Progenitor cell of endocrine pancreas (in vitro differentiated cells): ENCODE measurements around the gene PRDM16. TPM values are rescaled to one million over a fixed set of nuclear protein-coding genes. Genes with fewer than 3 reads are reported as not detected.

Experiments used
- DNase-seq: peaks from one replicate; pipeline ENCODE4 v3.0.0; 2021; ENCODE audit warnings: low spot score; ENCODE audit not compliant: unreplicated experiment
- H3K27ac Mint-ChIP-seq: 2 replicates; pipeline ENCODE4 v1.8.0; 2021; ENCODE audit warnings: mild to moderate bottlenecking, moderate library complexity, mixed read lengths
- H3K27me3 Mint-ChIP-seq: 2 replicates; pipeline ENCODE4 v1.8.0; 2021; ENCODE audit warnings: mixed read lengths
- H3K36me3 Mint-ChIP-seq: 2 replicates; pipeline ENCODE4 v1.8.0; 2022; ENCODE audit warnings: mixed read lengths; ENCODE audit not compliant: insufficient read depth
- H3K4me1 Mint-ChIP-seq: 2 replicates; pipeline ENCODE4 v1.8.0; 2021; ENCODE audit warnings: low read depth, mixed read lengths
- H3K4me3 Mint-ChIP-seq: 2 replicates; pipeline ENCODE4 v1.8.0; 2021; ENCODE audit warnings: low read depth, mild to moderate bottlenecking, moderate library complexity, mixed read lengths
- H3K9me3 Mint-ChIP-seq: 2 replicates; pipeline ENCODE4 v1.8.0; 2021; ENCODE audit warnings: low read depth, mixed read lengths
- CTCF ChIP-seq: fragments of 200-600 bp; sonication (generic); IDR thresholded peaks from one replicate; pipeline ENCODE4 v1.5.0; 2021; ENCODE audit warnings: antibody characterized with exemption, mild to moderate bottlenecking; ENCODE audit not compliant: unreplicated experiment
- total RNA-seq: library from RNA; stranded (reverse); gene quantifications from 2 replicates; pipeline ENCODE4 v1.2.1, GENCODE V29; 2021

PRDM16 gene
- total RNA-seq, 1 donor from 2014 or later = 69.1 TPM

GRCh38 chr1:3244025-3244926 is 175.3 kb downstream of the PRDM16 start:
- Mint-ChIP-seq H3K4me1 (peaks cover 45% of the 10 kb centered on the region), H3K36me3 (peaks cover 14% of the 10 kb centered on the region), H3K4me3 (peak overlapping the region; percentile 43), H3K27me3 (no peaks in the 10 kb centered on the region), H3K9me3 (no peaks in the 10 kb centered on the region), H3K27ac (no peak overlapping the region)
- TF ChIP-seq CTCF = no peak
- no peak for DNase-seq

- no peak for TF ChIP-seq CTCF
- Mint-ChIP-seq H3K27ac (no peak overlapping the region), H3K9me3 (no peaks in the 10 kb centered on the region), H3K4me3 (no peak overlapping the region), H3K27me3 (no peaks in the 10 kb centered on the region), H3K36me3 (peaks cover 14% of the 10 kb centered on the region), H3K4me1 (peaks cover 50% of the 10 kb centered on the region)
- no peak for DNase-seq
These were observed 175.9 kb downstream of the PRDM16 start for GRCh38 chr1:3244927-3245315.

GRCh38 chr1:3245344-3245743 is 176.3 kb downstream of the PRDM16 start:
- DNase-seq = no peak
- H3K9me3 Mint-ChIP-seq = no peaks in the 10 kb centered on the region
- TF ChIP-seq CTCF = no peak
- no peaks in the 10 kb centered on the region for H3K27me3 Mint-ChIP-seq
- H3K36me3 Mint-ChIP-seq = peaks cover 11% of the 10 kb centered on the region
- peak overlapping the region; percentile 20 for H3K27ac Mint-ChIP-seq
- peaks cover 51% of the 10 kb centered on the region for H3K4me1 Mint-ChIP-seq
- no peak overlapping the region for H3K4me3 Mint-ChIP-seq

- Mint-ChIP-seq H3K27ac (no peak overlapping the region), H3K27me3 (no peaks in the 10 kb centered on the region), H3K4me1 (peaks cover 56% of the 10 kb centered on the region), H3K36me3 (peaks cover 9% of the 10 kb centered on the region), H3K9me3 (no peaks in the 10 kb centered on the region), H3K4me3 (no peak overlapping the region)
- no peak for TF ChIP-seq CTCF
- DNase-seq = no peak
These were observed 176.8 kb downstream of the PRDM16 start for GRCh38 chr1:3245768-3246167.

GRCh38 chr1:3246251-3246650 is 177.2 kb downstream of the PRDM16 start:
- Mint-ChIP-seq H3K4me1 (peaks cover 59% of the 10 kb centered on the region), H3K9me3 (no peaks in the 10 kb centered on the region), H3K27ac (no peak overlapping the region), H3K4me3 (no peak overlapping the region), H3K36me3 (peaks cover 9% of the 10 kb centered on the region), H3K27me3 (no peaks in the 10 kb centered on the region)
- TF ChIP-seq CTCF = no peak
- no peak for DNase-seq
